ENCODE measurements around the gene NUAK1.

DNA sequence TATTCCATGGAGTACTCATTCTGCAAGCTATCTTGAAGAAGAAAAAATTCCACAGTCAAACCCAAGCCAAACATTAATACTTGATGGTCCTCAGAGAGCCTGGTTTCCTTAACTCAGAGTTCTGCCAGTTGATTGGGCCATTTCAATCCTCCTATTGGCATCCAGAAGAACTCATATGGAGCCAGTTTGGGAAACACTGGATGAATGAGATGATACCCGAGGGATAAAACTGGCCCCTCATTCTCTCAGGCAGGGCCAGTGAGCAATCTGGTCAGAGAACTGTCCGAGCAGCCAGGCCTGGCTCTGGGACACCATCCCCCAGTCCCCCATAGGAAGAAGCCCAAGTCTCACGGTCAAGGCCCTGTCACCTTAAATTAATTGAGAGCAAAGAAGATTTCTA lies 48.8 kb downstream of the NUAK1 start:
- no peak for TF ChIP-seq CTCF (IDR thresholded peaks at IDR 0.05)
- TF ChIP-seq POLR2A (IDR thresholded peaks at IDR 0.05), result no peak
